GM19099 (cell line): ENCODE results near the gene SPATA20.

Experiments
- POLR2A ChIP-seq: IDR thresholded peaks from 3 replicates; pipeline ENCODE4 v1.6.1; 2011; ENCODE audit warnings: low read depth; ENCODE audit not compliant: insufficient read length; ENCODE audit errors: extremely low read depth

Gene SPATA20

GRCh38 chr17:50601823-50602375 is 54.9 kb downstream of the SPATA20 start:
- TF ChIP-seq POLR2A: no peak

- TF ChIP-seq POLR2A: no peak
Measured at GRCh38 chr17:50602836-50603235, 55.9 kb downstream of the SPATA20 start.

- TF ChIP-seq POLR2A: no peak
Measured at GRCh38 chr17:50603340-50603739, 56.4 kb downstream of the SPATA20 start.

GRCh38 chr17:50604513-50604912 is 57.5 kb downstream of the SPATA20 start:
- no peak for TF ChIP-seq POLR2A

- no peak for TF ChIP-seq POLR2A
Measured at GRCh38 chr17:50605429-50605828, 58.5 kb downstream of the SPATA20 start.
